Keratinocyte (primary cell): ENCODE data around the gene TAF7. TPM values are rescaled to one million over a fixed set of nuclear protein-coding genes. Genes with fewer than 3 reads are reported as not detected.
A peak's percentile ranks its signal among the peaks of the same experiment; 100 is the strongest.

Experiments
- DNase-seq: peaks from one replicate; pipeline ENCODE4 v3.0.0-alpha.2; 2011; ENCODE audit warnings: low read depth, missing footprints, low spot score
- FAIRE-seq: peaks from 2 replicates; lab custom pipeline; 2011; peaks lifted over from hg19 to GRCh38; lab: Jason Lieb, UNC
- H2AFZ ChIP-seq: 2 replicates; pipeline ENCODE4 v1.6.0; 2012; ENCODE audit warnings: low read length, control low read depth, inconsistent platforms; ENCODE audit not compliant: control insufficient read depth
- H3K27ac ChIP-seq: 2 replicates; pipeline ENCODE4 v1.5.1; 2011; ENCODE audit warnings: low read length; ENCODE audit not compliant: control insufficient read depth, insufficient read depth
- H3K27me3 ChIP-seq: 3 replicates; pipeline ENCODE4 v1.6.0; 2011; ENCODE audit warnings: low read length; ENCODE audit not compliant: control insufficient read depth, insufficient read depth; ENCODE audit errors: extremely low read depth
- H3K36me3 ChIP-seq, 2 experiments: 2 replicates in 1 of 2; 3 replicates in 1 of 2; pipeline ENCODE4 v1.5.1; 2011; ENCODE audit warnings: low read length in 2 of 2, mild to moderate bottlenecking in 1 of 2; ENCODE audit not compliant: control insufficient read depth in 2 of 2, insufficient read depth in 2 of 2; ENCODE audit errors: extremely low read depth in 1 of 2
- H3K4me1 ChIP-seq: 3 replicates; pipeline ENCODE4 v1.5.1; 2011; ENCODE audit warnings: low read length; ENCODE audit not compliant: control insufficient read depth, insufficient read depth; ENCODE audit errors: extremely low read depth
- H3K4me2 ChIP-seq: 3 replicates; pipeline ENCODE4 v1.6.0; 2011; ENCODE audit warnings: low read depth, low read length; ENCODE audit not compliant: control insufficient read depth, insufficient read depth; ENCODE audit errors: extremely low read depth
- H3K4me3 ChIP-seq, 3 experiments: fragments of 200-600 bp in 1 of 3; sonication (generic) in 1 of 3; 2 replicates in 2 of 3; 3 replicates in 1 of 3; pipeline ENCODE4 v1.5.1; 2011 to 2016; ENCODE audit warnings: low read length in 3 of 3, mild to moderate bottlenecking in 3 of 3, control low read depth in 2 of 3, inconsistent platforms in 1 of 3, low read depth in 1 of 3, mixed read lengths in 1 of 3, mixed run types in 1 of 3, moderate library complexity in 1 of 3; ENCODE audit not compliant: control insufficient read depth in 2 of 3, insufficient read depth in 2 of 3; ENCODE audit errors: extremely low read depth in 1 of 3
- H3K79me2 ChIP-seq: 2 replicates; pipeline ENCODE4 v1.6.0; 2012; ENCODE audit warnings: low read length; ENCODE audit not compliant: control insufficient read depth, insufficient read depth
- H3K9ac ChIP-seq: 3 replicates; pipeline ENCODE4 v1.6.0; 2011; ENCODE audit warnings: low read length; ENCODE audit not compliant: control insufficient read depth, insufficient read depth; ENCODE audit errors: extremely low read depth
- H3K9me1 ChIP-seq: 3 replicates; pipeline ENCODE4 v1.6.0; 2011; ENCODE audit warnings: low read length; ENCODE audit not compliant: control insufficient read depth, insufficient read depth; ENCODE audit errors: extremely low read depth
- H3K9me3 ChIP-seq: 2 replicates; pipeline ENCODE4 v1.5.1; 2012; ENCODE audit warnings: low read depth, low read length; ENCODE audit not compliant: control insufficient read depth
- H4K20me1 ChIP-seq: 3 replicates; pipeline ENCODE4 v1.6.0; 2011; ENCODE audit warnings: low read length; ENCODE audit not compliant: control insufficient read depth, insufficient read depth; ENCODE audit errors: extremely low read depth
- EZH2 ChIP-seq: IDR thresholded peaks from one replicate; pipeline ENCODE4 v1.6.1; 2012; ENCODE audit warnings: inconsistent platforms, mild to moderate bottlenecking, low read length, moderate library complexity
- dilution Hi-C: fragments of 300-500 bp; cut with MboI; formaldehyde crosslinking; loops from one replicate; pipeline ENCODE4 v1.7.0; 2020; ENCODE audit warnings: low sequenced_read_pairs; ENCODE audit not compliant: extremely low pct_ligation_motif_present
- polyA minus RNA-seq, 3 experiments: library from RNA; depleted of rRNA, polyadenylated mRNA; stranded (reverse); fragments of >200 nt; gene quantifications; 1 replicate in 1 of 3; 2 replicates in 1 of 3; 3 replicates in 1 of 3; pipeline ENCODE4 v1.2.3, GENCODE V29; 2011
- polyA plus RNA-seq, 5 experiments: library from polyadenylated mRNA; depleted of rRNA in 3 of 5; stranded (reverse) in 3 of 5; stranded (forward) in 1 of 5; unstranded in 1 of 5; fragments of >200 nt; gene quantifications; 1 replicate in 1 of 5; 2 replicates in 3 of 5; 3 replicates in 1 of 5; pipeline versions ENCODE4 v1.2.1 to v1.2.3, GENCODE V29; 2011 to 2012; ENCODE audit warnings: missing spikeins in 2 of 5, low read depth in 1 of 5, low replicate concordance in 1 of 5
- TF ChIP-seq, protein P1 (sequence below), 3 experiments: IDR thresholded peaks in 1 of 3; conservative IDR thresholded peaks in 1 of 3; optimal IDR thresholded peaks in 1 of 3; 2 replicates in 2 of 3; 3 replicates in 1 of 3; pipeline versions ENCODE3 to v1.5.1; 2011; ENCODE audit warnings: low read length in 3 of 3, mild to moderate bottlenecking in 3 of 3, moderate library complexity in 2 of 3, control low read depth in 1 of 3, inconsistent platforms in 1 of 3; ENCODE audit not compliant: insufficient read depth in 2 of 3; ENCODE audit errors: extremely low read depth in 1 of 3

TAF7 gene, protein sequence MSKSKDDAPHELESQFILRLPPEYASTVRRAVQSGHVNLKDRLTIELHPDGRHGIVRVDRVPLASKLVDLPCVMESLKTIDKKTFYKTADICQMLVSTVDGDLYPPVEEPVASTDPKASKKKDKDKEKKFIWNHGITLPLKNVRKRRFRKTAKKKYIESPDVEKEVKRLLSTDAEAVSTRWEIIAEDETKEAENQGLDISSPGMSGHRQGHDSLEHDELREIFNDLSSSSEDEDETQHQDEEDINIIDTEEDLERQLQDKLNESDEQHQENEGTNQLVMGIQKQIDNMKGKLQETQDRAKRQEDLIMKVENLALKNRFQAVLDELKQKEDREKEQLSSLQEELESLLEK
- polyA plus RNA-seq (37.5 to 58.9 TPM (median 47.5 TPM) in 3 replicates), polyA minus RNA-seq (13.9 to 29.9 TPM (median 20.3 TPM) in 3 replicates)
- 179 TPM for polyA plus RNA-seq (2011; ENCODE audit: low read depth)
- 33.2 and 45.5 TPM in 2 replicates for polyA plus RNA-seq (2011; cell fraction: cytosol; rRNA removed)
- polyA plus RNA-seq (2011; cell fraction: nucleus; rRNA removed), result 51.6 and 71.7 TPM in 2 replicates
- polyA plus RNA-seq (2012; ENCODE audit: low replicate concordance), result 48.0 and 77.2 TPM in 2 replicates
- polyA minus RNA-seq (2011; cell fraction: cytosol; rRNA and poly(A)+ RNA removed), result 29.7 TPM
- 32.2 and 40.3 TPM in 2 replicates for polyA minus RNA-seq (2011; cell fraction: nucleus; rRNA and poly(A)+ RNA removed)

DNA sequence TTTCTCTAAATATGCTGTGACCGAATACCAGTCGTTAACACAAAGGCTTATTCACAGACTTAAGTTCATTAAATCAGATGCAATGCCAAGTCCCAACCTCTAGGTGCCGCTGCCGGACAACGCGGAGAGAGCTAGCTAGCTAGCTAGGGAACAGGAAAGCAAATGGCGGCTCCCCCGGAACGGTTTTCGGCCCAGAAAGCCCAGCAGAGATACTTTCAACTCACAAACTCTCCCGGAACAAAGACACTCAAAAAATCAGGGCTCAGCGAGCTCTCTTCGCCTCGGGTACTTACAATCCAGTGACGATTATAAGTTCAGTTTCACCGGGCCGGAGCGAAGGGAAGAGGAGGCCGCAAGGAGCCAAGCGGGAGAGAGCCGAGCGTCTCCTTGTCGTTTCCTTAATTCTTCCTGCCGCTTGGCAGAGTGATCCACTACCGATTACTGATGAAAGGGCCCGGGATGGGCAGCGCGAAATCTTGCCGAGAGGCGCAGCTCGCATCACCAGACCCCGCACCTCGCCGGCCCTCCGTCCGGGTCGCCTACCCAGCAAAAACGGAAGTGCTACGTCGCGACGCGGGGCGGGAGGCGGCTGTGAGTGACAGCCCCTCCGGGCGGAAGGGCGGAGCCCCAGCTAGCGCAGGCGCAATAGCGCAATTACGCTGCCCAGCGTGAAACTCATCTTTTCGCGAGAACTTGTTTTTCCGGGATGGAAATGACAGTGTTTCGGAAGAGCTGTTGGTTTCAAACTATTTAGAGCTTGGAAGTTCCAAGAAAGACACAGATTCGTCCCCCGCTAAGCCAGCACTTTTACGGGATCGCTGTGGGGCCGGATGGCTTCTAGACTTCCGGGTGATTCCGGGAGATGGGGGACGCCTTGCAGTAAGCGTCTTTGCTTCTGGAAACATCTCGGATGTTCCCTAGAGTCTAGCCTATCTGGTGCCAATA lies at the start of gene TAF7:
Gene TAF7, minus strand, starts transcription at position 560 of the 945 bp plus-strand sequence. CDS start 740 bp downstream, outside the sequence.
- H3K9me3 ChIP-seq, result peaks cover 22% of the 10 kb centered on the region
- FAIRE-seq, result peak; percentile 48
- dilution Hi-C loops, result no loop called here

More for the DNA sequence above, at the start of gene TAF7:
- Histone ChIP-seq H3K4me1 (peaks cover 8% of the 10 kb centered on the region), H3K27ac (peak within 1 kb of the TSS; percentile 96), H3K79me2 (peaks cover 15% of the 10 kb centered on the region), H3K27me3 (no peaks in the 10 kb centered on the region), H3K4me2 (peak within 1 kb of the TSS; percentile 87), H3K4me3 (peak within 1 kb of the TSS; percentile 75 to 98 (median 97)), H2AFZ (peak within 1 kb of the TSS; percentile 99), H4K20me1 (no peaks in the 10 kb centered on the region), H3K9ac (peak within 1 kb of the TSS; percentile 90), H3K9me1 (no peaks in the 10 kb centered on the region), H3K36me3 (peaks cover 1 to 12% of the 10 kb centered on the region in 2 experiments)
- peak; percentile 62 for DNase-seq
- TF ChIP-seq, protein P1, sequence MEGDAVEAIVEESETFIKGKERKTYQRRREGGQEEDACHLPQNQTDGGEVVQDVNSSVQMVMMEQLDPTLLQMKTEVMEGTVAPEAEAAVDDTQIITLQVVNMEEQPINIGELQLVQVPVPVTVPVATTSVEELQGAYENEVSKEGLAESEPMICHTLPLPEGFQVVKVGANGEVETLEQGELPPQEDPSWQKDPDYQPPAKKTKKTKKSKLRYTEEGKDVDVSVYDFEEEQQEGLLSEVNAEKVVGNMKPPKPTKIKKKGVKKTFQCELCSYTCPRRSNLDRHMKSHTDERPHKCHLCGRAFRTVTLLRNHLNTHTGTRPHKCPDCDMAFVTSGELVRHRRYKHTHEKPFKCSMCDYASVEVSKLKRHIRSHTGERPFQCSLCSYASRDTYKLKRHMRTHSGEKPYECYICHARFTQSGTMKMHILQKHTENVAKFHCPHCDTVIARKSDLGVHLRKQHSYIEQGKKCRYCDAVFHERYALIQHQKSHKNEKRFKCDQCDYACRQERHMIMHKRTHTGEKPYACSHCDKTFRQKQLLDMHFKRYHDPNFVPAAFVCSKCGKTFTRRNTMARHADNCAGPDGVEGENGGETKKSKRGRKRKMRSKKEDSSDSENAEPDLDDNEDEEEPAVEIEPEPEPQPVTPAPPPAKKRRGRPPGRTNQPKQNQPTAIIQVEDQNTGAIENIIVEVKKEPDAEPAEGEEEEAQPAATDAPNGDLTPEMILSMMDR (optimal IDR thresholded peaks at IDR 0.05 in 1 of 3, IDR thresholded peaks at IDR 0.05 in 1 of 3, conservative IDR thresholded peaks at IDR 0.05 in 1 of 3; ENCODE audit: extremely low read depth in 1 of 3, insufficient read depth in 2 of 3, low read length in 3 of 3), result peak; percentile 82 to 93 (median 87)
- no peak for TF ChIP-seq EZH2
